ENCODE measurements around the gene DERA.

DNA sequence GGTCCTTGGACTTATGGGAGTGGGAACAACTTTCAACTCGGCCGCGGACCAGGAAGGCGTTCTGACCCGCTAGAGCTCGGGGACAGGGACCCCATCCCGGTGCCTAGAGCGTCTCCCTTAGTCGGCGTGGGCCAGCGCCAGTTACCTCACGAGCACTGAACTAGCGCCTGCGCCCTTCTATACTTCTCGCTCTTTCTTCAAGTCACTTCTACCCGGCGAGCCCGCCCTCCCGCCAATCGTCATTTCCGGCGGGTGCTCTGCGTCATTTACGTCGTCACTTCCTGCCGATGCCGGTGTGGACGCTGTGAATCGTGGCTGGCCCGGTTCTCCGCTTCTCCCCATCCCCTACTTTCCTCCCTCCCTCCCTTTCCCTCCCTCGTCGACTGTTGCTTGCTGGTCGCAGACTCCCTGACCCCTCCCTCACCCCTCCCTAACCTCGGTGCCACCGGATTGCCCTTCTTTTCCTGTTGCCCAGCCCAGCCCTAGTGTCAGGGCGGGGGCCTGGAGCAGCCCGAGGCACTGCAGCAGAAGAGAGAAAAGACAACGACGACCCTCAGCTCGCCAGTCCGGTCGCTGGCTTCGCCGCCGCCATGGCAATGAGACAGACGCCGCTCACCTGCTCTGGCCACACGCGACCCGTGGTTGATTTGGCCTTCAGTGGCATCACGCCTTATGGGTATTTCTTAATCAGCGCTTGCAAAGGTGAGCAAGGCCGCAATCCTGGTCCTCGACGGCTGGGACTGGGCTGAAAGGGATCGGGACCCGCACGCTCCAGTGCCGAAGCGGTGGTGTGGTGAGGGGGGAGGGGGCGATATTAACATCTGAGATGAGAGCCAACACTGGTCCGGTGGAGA is 28.8 kb upstream of the DERA start, which contains the start of gene STRAP:
- TF ChIP-seq, protein P1, sequence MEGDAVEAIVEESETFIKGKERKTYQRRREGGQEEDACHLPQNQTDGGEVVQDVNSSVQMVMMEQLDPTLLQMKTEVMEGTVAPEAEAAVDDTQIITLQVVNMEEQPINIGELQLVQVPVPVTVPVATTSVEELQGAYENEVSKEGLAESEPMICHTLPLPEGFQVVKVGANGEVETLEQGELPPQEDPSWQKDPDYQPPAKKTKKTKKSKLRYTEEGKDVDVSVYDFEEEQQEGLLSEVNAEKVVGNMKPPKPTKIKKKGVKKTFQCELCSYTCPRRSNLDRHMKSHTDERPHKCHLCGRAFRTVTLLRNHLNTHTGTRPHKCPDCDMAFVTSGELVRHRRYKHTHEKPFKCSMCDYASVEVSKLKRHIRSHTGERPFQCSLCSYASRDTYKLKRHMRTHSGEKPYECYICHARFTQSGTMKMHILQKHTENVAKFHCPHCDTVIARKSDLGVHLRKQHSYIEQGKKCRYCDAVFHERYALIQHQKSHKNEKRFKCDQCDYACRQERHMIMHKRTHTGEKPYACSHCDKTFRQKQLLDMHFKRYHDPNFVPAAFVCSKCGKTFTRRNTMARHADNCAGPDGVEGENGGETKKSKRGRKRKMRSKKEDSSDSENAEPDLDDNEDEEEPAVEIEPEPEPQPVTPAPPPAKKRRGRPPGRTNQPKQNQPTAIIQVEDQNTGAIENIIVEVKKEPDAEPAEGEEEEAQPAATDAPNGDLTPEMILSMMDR (IDR thresholded peaks at IDR 0.05): no peak
- TF ChIP-seq POLR2A (IDR thresholded peaks at IDR 0.05): peak; percentile 89 to 98
